Right ventricle myocardium superior (tissue), 1 donor: Measurements from ENCODE around the gene LIN7B. TPM values are rescaled to one million over a fixed set of nuclear protein-coding genes. Genes with fewer than 3 reads are reported as not detected.

Source experiments
- ATAC-seq: fragments of 200-7000 bp; cut with Tn5 transposase; one replicate; pipeline ENCODE4 v1.9.1; 2020; ENCODE audit warnings: mild to moderate bottlenecking; ENCODE audit not compliant: poor library complexity
- DNase-seq: peaks from one replicate; pipeline ENCODE4 v3.0.0-alpha.2; 2020
- intact Hi-C: fragments of 100-400 bp; cut with DNase I; formaldehyde crosslinking; loops from one replicate; pipeline ENCODE4 v1.11.2; 2022
- total RNA-seq: library from RNA; stranded (reverse); fragmentation: NEBNext Ultra II Directional; extraction: Animal tissue kit (Norgen Biotek cat#: 25700); gene quantifications from one replicate; pipeline ENCODE4 v1.2.1, GENCODE V29; 2021
- donor health status: DM: no; HTN: yes; CAD: no; lungs with severe emphysema.

Gene LIN7B
- total RNA-seq, 1 donor from 2014 or later, result 21.3 TPM

GRCh38 chr19:49152119-49152550 is 38.0 kb downstream of the LIN7B start:
- no peak for ATAC-seq
- intact Hi-C loops, result no loop called here
- no peak for DNase-seq

- intact Hi-C loops, result no loop called here
- DNase-seq, result no peak
- no peak for ATAC-seq
Observed at GRCh38 chr19:49153167-49153809, 39.1 kb downstream of the LIN7B start.

- ATAC-seq (no peak), DNase-seq (no peak)
- intact Hi-C loops, result no loop called here
Observed at GRCh38 chr19:49154279-49154678, 40.1 kb downstream of the LIN7B start.

GRCh38 chr19:49155005-49155819 is 41.0 kb downstream of the LIN7B start, which contains the start of gene HRC:
Gene HRC, minus strand, starts transcription at chr19:49155396. Its CDS starts 159 bp downstream, at chr19:49155237.
- intact Hi-C loops, result no loop called here

GRCh38 chr19:49155820-49156346 is 41.7 kb downstream of the LIN7B start:
- DNase-seq, result peak; percentile 66
- ATAC-seq, result peak; percentile 62
- intact Hi-C loops, result no loop called here

More at GRCh38 chr19:49155005-49155819, 41.0 kb downstream of the LIN7B start, which contains the start of gene HRC:
- DNase-seq (peak; percentile 79), ATAC-seq (peak; percentile 65)

GRCh38 chr19:49157445-49158224 is 43.5 kb downstream of the LIN7B start, which contains the start of gene TRPM4:
Gene TRPM4, plus strand, starts transcription at chr19:49157792. Its CDS starts 75 bp downstream, at chr19:49157867.
- intact Hi-C loops, result no loop called here
- ATAC-seq (peak; percentile 81), DNase-seq (peak; percentile 96)

- intact Hi-C loops, result no loop called here
- ATAC-seq, result no peak
- DNase-seq, result no peak
Observed at GRCh38 chr19:49160450-49161189, 46.5 kb downstream of the LIN7B start.

- intact Hi-C loops, result no loop called here
- ATAC-seq, result no peak
- no peak for DNase-seq
Observed at GRCh38 chr19:49161987-49162386, 47.8 kb downstream of the LIN7B start.

- peak; percentile 64 for DNase-seq
- peak; percentile 87 for ATAC-seq
- intact Hi-C loops, result no loop called here
Observed at GRCh38 chr19:49165111-49165750, 51.1 kb downstream of the LIN7B start.

GRCh38 chr19:49165865-49166301 is 51.7 kb downstream of the LIN7B start:
- DNase-seq (no peak), ATAC-seq (peak; percentile 36)
- intact Hi-C loops, result no loop called here

- DNase-seq (no peak), ATAC-seq (no peak)
- intact Hi-C loops, result no loop called here
Observed at GRCh38 chr19:49167857-49168409, 53.8 kb downstream of the LIN7B start.

Other genes with a start within 250 kb of the LIN7B start
- gene PLEKHA4, start 245.8 kb upstream of the LIN7B start, total RNA-seq, result 17.7 TPM
- gene PPP1R15A, start 241.9 kb upstream of the LIN7B start, total RNA-seq, result 60.4 TPM
- gene TULP2, start 215.6 kb upstream of the LIN7B start, total RNA-seq, result not detected
- gene NUCB1, start 214.1 kb upstream of the LIN7B start, total RNA-seq, result 237 TPM
- not detected for gene DHDH, start 180.7 kb upstream of the LIN7B start, total RNA-seq
- gene BAX, start 159.5 kb upstream of the LIN7B start, total RNA-seq, result 21.5 TPM
- 748 TPM for gene FTL, start 149.1 kb upstream of the LIN7B start, total RNA-seq
- 100 TPM for gene GYS1, start 121.1 kb upstream of the LIN7B start, total RNA-seq
- gene RUVBL2, start 120.5 kb upstream of the LIN7B start, total RNA-seq, result 41.7 TPM
- not detected for gene LHB, start 97.3 kb upstream of the LIN7B start, total RNA-seq
- not detected for gene CGB3, start 90.0 kb upstream of the LIN7B start, total RNA-seq
- gene CGB2, start 82.5 kb upstream of the LIN7B start, total RNA-seq, result not detected
- gene CGB1, start 77.5 kb upstream of the LIN7B start, total RNA-seq, result not detected
- gene CGB5, start 70.5 kb upstream of the LIN7B start, total RNA-seq, result not detected
- gene CGB8, start 65.3 kb upstream of the LIN7B start, total RNA-seq, result not detected
- gene CGB7, start 56.6 kb upstream of the LIN7B start, total RNA-seq, result not detected
- 0.48 TPM for gene NTF4, start 49.6 kb upstream of the LIN7B start, total RNA-seq
- gene KCNA7, start 41.7 kb upstream of the LIN7B start, total RNA-seq, result 0.86 TPM
- 105 TPM for gene SNRNP70, start 28.9 kb upstream of the LIN7B start, total RNA-seq
- 1.3 TPM for gene C19orf73, start 4.8 kb downstream of the LIN7B start, total RNA-seq
- gene PPFIA3, start 5.2 kb downstream of the LIN7B start, total RNA-seq, result 5.0 TPM
- gene HRC, start 41.0 kb downstream of the LIN7B start, total RNA-seq, result 878 TPM
- 24.8 TPM for gene TRPM4, start 43.4 kb downstream of the LIN7B start, total RNA-seq
- 1.5 TPM for gene SLC6A16, start 210.8 kb downstream of the LIN7B start, total RNA-seq
- gene CD37, start 221.0 kb downstream of the LIN7B start, total RNA-seq, result 4.0 TPM
- 57.9 TPM for gene TEAD2, start 248.0 kb downstream of the LIN7B start, total RNA-seq
- not detected for gene DKKL1, start 249.5 kb downstream of the LIN7B start, total RNA-seq